GM23338 (cell line): ENCODE results near the gene OR4N2. TPM values are rescaled to one million over a fixed set of nuclear protein-coding genes. Genes with fewer than 3 reads are reported as not detected.
"Not testable (repeated sequence)": the region's sequence is repeated elsewhere in the genome, so short reads cannot be mapped to it uniquely, and the experiment has no call there.

Experiments
- ATAC-seq: fragments of 200-7000 bp; cut with Tn5 transposase; 3 replicates; pipeline ENCODE4 v1.9.1; 2020
- DNase-seq: peaks from one replicate; pipeline ENCODE4 v3.0.0-alpha.2; 2015; ENCODE audit warnings: low spot score
- H2AFZ ChIP-seq: fragments of 200-600 bp; sonication (generic); 2 replicates; pipeline ENCODE4 v1.8.0; 2016; ENCODE audit warnings: antibody characterized with exemption, mild to moderate bottlenecking, moderate library complexity
- H3F3A ChIP-seq: fragments of 200-600 bp; sonication (generic); replicated peaks from 2 replicates; pipeline ENCODE4 v1.8.0; 2017; ENCODE audit warnings: antibody characterized with exemption, mixed run types, low read depth
- H3K27ac ChIP-seq: fragments of 200-600 bp; sonication (generic); 2 replicates; pipeline ENCODE4 v1.6.1; 2016; ENCODE audit warnings: low read depth
- H3K27me3 ChIP-seq: fragments of 200-600 bp; sonication (generic); 2 replicates; pipeline ENCODE4 v1.8.0; 2016; ENCODE audit warnings: mild to moderate bottlenecking, mixed run types, moderate library complexity; ENCODE audit not compliant: insufficient read depth
- H3K36me3 ChIP-seq: fragments of 200-600 bp; sonication (generic); 2 replicates; pipeline ENCODE4 v1.8.0; 2016; ENCODE audit warnings: mild to moderate bottlenecking; ENCODE audit not compliant: insufficient read depth
- H3K4me1 ChIP-seq: fragments of 200-600 bp; sonication (generic); 2 replicates; pipeline ENCODE4 v1.8.0; 2016; ENCODE audit warnings: mild to moderate bottlenecking, moderate library complexity; ENCODE audit not compliant: insufficient read depth
- H3K4me2 ChIP-seq: fragments of 200-600 bp; sonication (generic); 2 replicates; pipeline ENCODE4 v1.7.1; 2017; ENCODE audit warnings: mixed run types
- H3K4me3 ChIP-seq: fragments of 200-600 bp; sonication (generic); 2 replicates; pipeline ENCODE4 v1.6.1; 2016; ENCODE audit warnings: mixed run types
- H3K79me2 ChIP-seq: fragments of 200-600 bp; sonication (generic); replicated peaks from 2 replicates; pipeline ENCODE4 v1.8.0; 2017; ENCODE audit warnings: mild to moderate bottlenecking; ENCODE audit not compliant: insufficient read depth
- H3K9me2 ChIP-seq: fragments of 200-600 bp; sonication (generic); 2 replicates; pipeline ENCODE4 v1.8.0; 2017; ENCODE audit not compliant: insufficient read depth
- H4K20me1 ChIP-seq: fragments of 200-600 bp; sonication (generic); replicated peaks from 2 replicates; pipeline ENCODE4 v1.8.0; 2017; ENCODE audit warnings: mild to moderate bottlenecking; ENCODE audit not compliant: insufficient read depth
- H3K27ac Mint-ChIP-seq: 2 replicates; pipeline ENCODE4 v1.8.0; 2020; ENCODE audit warnings: inconsistent platforms, mild to moderate bottlenecking, moderate library complexity, mixed read lengths
- H3K27me3 Mint-ChIP-seq: 3 replicates; pipeline ENCODE4 v1.8.0; 2022; ENCODE audit warnings: low read depth, mild to moderate bottlenecking, moderate library complexity, mixed read lengths, inconsistent platforms; ENCODE audit not compliant: insufficient read depth, poor library complexity
- H3K36me3 Mint-ChIP-seq: 3 replicates; pipeline ENCODE4 v1.8.0; 2021; ENCODE audit warnings: low read depth, mild to moderate bottlenecking, inconsistent platforms, moderate library complexity, mixed read lengths
- H3K4me1 Mint-ChIP-seq: 3 replicates; pipeline ENCODE4 v1.8.0; 2020; ENCODE audit warnings: mild to moderate bottlenecking, inconsistent platforms, mixed read lengths
- H3K4me3 Mint-ChIP-seq: 3 replicates; pipeline ENCODE4 v1.8.0; 2021; ENCODE audit warnings: moderate library complexity, mild to moderate bottlenecking, inconsistent platforms, mixed read lengths
- H3K9me3 Mint-ChIP-seq: 3 replicates; pipeline ENCODE4 v1.8.0; 2020; ENCODE audit warnings: moderate library complexity, mild to moderate bottlenecking, inconsistent platforms, mixed read lengths
- CREB1 ChIP-seq: fragments of 250-450 bp; sonication (Bioruptor Pico); IDR thresholded peaks from 2 replicates; pipeline ENCODE4 v1.5.0; 2020; ENCODE audit warnings: low read depth, mild to moderate bottlenecking, moderate library complexity
- CTCF ChIP-seq, 2 experiments: fragments of 200-600 bp in 1 of 2; sonication (generic) in 1 of 2; conservative IDR thresholded peaks; 2 replicates each; pipeline versions ENCODE4 v1.5.1 to v1.6.1; 2016 to 2017; ENCODE audit warnings: antibody characterized with exemption in 2 of 2, low read depth in 2 of 2, mild to moderate bottlenecking in 2 of 2, moderate library complexity in 1 of 2
- EZH2 ChIP-seq: fragments of 200-600 bp; sonication (generic); IDR thresholded peaks from one replicate; pipeline ENCODE4 v1.8.0; 2017; ENCODE audit warnings: antibody characterized with exemption, mild to moderate bottlenecking, low read depth; ENCODE audit not compliant: unreplicated experiment
- EZH2phosphoT487 ChIP-seq: fragments of 200-600 bp; sonication (generic); IDR thresholded peaks from one replicate; pipeline ENCODE4 v1.8.1; 2018; ENCODE audit warnings: antibody characterized with exemption; ENCODE audit not compliant: unreplicated experiment
- NANOG ChIP-seq: IDR thresholded peaks from 2 replicates; pipeline ENCODE4 v1.6.1; 2016; ENCODE audit warnings: antibody characterized with exemption, borderline replicate concordance
- STAT1 ChIP-seq: IDR thresholded peaks from one replicate; pipeline ENCODE4 v1.6.1; 2016; ENCODE audit warnings: antibody characterized with exemption; ENCODE audit not compliant: unreplicated experiment
- ZNF114 ChIP-seq: fragments of 250-450 bp; sonication (Bioruptor Pico); IDR thresholded peaks from 2 replicates; pipeline ENCODE4 v1.5.0; 2020; ENCODE audit warnings: mild to moderate bottlenecking, moderate library complexity
- ZNF331 ChIP-seq: fragments of 250-450 bp; sonication (Bioruptor Pico); IDR thresholded peaks from 2 replicates; pipeline ENCODE4 v1.5.0; 2020; ENCODE audit warnings: low read depth, mild to moderate bottlenecking, moderate library complexity
- polyA plus RNA-seq: library from polyadenylated mRNA; unstranded; fragments of >200 nt; fragmentation: Nextera tagmentation; extraction: Ambion mirVana; gene quantifications from 2 replicates; pipeline ENCODE4 v1.2.1, GENCODE V29; 2016
- total RNA-seq: library from RNA; depleted of rRNA; stranded (reverse); fragments of >200 nt; shearing (Covaris generic); gene quantifications from 2 replicates; pipeline ENCODE4 v1.2.3, GENCODE V29; 2014
- TF ChIP-seq, protein P1 (sequence below): fragments of 250-450 bp; sonication (Bioruptor Pico); IDR thresholded peaks from 2 replicates; pipeline ENCODE4 v1.5.0; 2020; ENCODE audit warnings: mild to moderate bottlenecking, moderate library complexity
- TF ChIP-seq, protein P2 (sequence below): IDR thresholded peaks from one replicate; pipeline ENCODE4 v1.6.1; 2018; ENCODE audit warnings: antibody characterized with exemption; ENCODE audit not compliant: unreplicated experiment

OR4N2 gene
- total and polyA plus RNA-seq, 2 experiments from 2014 or later = not detected

- H3K27ac ChIP-seq, H3K4me1 ChIP-seq, H3K27me3 Mint-ChIP-seq, DNase-seq, H4K20me1 ChIP-seq, ATAC-seq, H3K36me3 ChIP-seq, H3K9me2 ChIP-seq, H3K27me3 ChIP-seq, H3K79me2 ChIP-seq, H3K4me1 Mint-ChIP-seq, H3K4me3 Mint-ChIP-seq, H2AFZ ChIP-seq, H3K9me3 Mint-ChIP-seq, H3K4me3 ChIP-seq, H3K4me2 ChIP-seq, H3K27ac Mint-ChIP-seq, H3F3A ChIP-seq: not testable (repeated sequence)
- H3K36me3 Mint-ChIP-seq = peaks cover 33% of the 10 kb centered on the region
These were observed 30.8 kb downstream of the OR4N2 start for GRCh38 chr14:19834203-19834848.

- ATAC-seq (no peak), DNase-seq (no peak)
- Histone ChIP-seq H3K36me3 (peaks cover 23% of the 10 kb centered on the region), H3K79me2 (no peaks in the 10 kb centered on the region), H3K9me2 (no peaks in the 10 kb centered on the region), H4K20me1 (no peaks in the 10 kb centered on the region), H3K4me1 (no peaks in the 10 kb centered on the region), H3K4me3 (no peak overlapping the region), H3F3A (no peaks in the 10 kb centered on the region), H3K27me3 (no peaks in the 10 kb centered on the region), H3K27ac (no peak overlapping the region), H2AFZ (no peak overlapping the region), H3K4me2 (no peak overlapping the region)
- no peaks in the 10 kb centered on the region for H3K27me3 Mint-ChIP-seq
- H3K4me1 Mint-ChIP-seq = no peaks in the 10 kb centered on the region
- H3K9me3 Mint-ChIP-seq = peaks cover 20% of the 10 kb centered on the region
- no peak overlapping the region for H3K27ac Mint-ChIP-seq
- H3K4me3 Mint-ChIP-seq = no peak overlapping the region
- H3K36me3 Mint-ChIP-seq = peaks cover 9% of the 10 kb centered on the region
- TF ChIP-seq ZNF331 (CRISPR knock-in tag) = no peak
- TF ChIP-seq EZH2 = no peak
- TF ChIP-seq CTCF (conservative IDR thresholded peaks at IDR 0.05; ENCODE audit: low read depth in 2 of 2) = no peak
- TF ChIP-seq, protein P1, sequence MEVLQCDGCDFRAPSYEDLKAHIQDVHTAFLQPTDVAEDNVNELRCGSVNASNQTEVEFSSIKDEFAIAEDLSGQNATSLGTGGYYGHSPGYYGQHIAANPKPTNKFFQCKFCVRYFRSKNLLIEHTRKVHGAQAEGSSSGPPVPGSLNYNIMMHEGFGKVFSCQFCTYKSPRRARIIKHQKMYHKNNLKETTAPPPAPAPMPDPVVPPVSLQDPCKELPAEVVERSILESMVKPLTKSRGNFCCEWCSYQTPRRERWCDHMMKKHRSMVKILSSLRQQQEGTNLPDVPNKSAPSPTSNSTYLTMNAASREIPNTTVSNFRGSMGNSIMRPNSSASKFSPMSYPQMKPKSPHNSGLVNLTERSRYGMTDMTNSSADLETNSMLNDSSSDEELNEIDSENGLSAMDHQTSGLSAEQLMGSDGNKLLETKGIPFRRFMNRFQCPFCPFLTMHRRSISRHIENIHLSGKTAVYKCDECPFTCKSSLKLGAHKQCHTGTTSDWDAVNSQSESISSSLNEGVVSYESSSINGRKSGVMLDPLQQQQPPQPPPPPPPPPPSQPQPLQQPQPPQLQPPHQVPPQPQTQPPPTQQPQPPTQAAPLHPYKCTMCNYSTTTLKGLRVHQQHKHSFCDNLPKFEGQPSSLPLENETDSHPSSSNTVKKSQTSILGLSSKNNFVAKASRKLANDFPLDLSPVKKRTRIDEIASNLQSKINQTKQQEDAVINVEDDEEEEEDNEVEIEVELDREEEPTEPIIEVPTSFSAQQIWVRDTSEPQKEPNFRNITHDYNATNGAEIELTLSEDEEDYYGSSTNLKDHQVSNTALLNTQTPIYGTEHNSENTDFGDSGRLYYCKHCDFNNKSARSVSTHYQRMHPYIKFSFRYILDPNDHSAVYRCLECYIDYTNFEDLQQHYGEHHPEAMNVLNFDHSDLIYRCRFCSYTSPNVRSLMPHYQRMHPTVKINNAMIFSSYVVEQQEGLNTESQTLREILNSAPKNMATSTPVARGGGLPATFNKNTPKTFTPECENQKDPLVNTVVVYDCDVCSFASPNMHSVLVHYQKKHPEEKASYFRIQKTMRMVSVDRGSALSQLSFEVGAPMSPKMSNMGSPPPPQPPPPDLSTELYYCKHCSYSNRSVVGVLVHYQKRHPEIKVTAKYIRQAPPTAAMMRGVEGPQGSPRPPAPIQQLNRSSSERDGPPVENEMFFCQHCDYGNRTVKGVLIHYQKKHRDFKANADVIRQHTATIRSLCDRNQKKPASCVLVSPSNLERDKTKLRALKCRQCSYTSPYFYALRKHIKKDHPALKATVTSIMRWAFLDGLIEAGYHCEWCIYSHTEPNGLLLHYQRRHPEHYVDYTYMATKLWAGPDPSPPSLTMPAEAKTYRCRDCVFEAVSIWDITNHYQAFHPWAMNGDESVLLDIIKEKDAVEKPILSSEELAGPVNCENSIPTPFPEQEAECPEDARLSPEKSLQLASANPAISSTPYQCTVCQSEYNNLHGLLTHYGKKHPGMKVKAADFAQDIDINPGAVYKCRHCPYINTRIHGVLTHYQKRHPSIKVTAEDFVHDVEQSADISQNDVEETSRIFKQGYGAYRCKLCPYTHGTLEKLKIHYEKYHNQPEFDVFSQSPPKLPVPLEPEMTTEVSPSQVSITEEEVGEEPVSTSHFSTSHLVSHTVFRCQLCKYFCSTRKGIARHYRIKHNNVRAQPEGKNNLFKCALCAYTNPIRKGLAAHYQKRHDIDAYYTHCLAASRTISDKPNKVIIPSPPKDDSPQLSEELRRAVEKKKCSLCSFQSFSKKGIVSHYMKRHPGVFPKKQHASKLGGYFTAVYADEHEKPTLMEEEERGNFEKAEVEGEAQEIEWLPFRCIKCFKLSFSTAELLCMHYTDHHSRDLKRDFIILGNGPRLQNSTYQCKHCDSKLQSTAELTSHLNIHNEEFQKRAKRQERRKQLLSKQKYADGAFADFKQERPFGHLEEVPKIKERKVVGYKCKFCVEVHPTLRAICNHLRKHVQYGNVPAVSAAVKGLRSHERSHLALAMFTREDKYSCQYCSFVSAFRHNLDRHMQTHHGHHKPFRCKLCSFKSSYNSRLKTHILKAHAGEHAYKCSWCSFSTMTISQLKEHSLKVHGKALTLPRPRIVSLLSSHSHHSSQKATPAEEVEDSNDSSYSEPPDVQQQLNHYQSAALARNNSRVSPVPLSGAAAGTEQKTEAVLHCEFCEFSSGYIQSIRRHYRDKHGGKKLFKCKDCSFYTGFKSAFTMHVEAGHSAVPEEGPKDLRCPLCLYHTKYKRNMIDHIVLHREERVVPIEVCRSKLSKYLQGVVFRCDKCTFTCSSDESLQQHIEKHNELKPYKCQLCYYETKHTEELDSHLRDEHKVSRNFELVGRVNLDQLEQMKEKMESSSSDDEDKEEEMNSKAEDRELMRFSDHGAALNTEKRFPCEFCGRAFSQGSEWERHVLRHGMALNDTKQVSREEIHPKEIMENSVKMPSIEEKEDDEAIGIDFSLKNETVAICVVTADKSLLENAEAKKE (CRISPR knock-in tag) = no peak
- no peak for TF ChIP-seq NANOG
- TF ChIP-seq STAT1 = no peak
- no peak for TF ChIP-seq CREB1 (CRISPR knock-in tag)
- TF ChIP-seq, protein P2, sequence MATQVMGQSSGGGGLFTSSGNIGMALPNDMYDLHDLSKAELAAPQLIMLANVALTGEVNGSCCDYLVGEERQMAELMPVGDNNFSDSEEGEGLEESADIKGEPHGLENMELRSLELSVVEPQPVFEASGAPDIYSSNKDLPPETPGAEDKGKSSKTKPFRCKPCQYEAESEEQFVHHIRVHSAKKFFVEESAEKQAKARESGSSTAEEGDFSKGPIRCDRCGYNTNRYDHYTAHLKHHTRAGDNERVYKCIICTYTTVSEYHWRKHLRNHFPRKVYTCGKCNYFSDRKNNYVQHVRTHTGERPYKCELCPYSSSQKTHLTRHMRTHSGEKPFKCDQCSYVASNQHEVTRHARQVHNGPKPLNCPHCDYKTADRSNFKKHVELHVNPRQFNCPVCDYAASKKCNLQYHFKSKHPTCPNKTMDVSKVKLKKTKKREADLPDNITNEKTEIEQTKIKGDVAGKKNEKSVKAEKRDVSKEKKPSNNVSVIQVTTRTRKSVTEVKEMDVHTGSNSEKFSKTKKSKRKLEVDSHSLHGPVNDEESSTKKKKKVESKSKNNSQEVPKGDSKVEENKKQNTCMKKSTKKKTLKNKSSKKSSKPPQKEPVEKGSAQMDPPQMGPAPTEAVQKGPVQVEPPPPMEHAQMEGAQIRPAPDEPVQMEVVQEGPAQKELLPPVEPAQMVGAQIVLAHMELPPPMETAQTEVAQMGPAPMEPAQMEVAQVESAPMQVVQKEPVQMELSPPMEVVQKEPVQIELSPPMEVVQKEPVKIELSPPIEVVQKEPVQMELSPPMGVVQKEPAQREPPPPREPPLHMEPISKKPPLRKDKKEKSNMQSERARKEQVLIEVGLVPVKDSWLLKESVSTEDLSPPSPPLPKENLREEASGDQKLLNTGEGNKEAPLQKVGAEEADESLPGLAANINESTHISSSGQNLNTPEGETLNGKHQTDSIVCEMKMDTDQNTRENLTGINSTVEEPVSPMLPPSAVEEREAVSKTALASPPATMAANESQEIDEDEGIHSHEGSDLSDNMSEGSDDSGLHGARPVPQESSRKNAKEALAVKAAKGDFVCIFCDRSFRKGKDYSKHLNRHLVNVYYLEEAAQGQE = no peak
- TF ChIP-seq ZNF114 = no peak
- TF ChIP-seq EZH2phosphoT487 = no peak
These were observed 34.9 kb downstream of the OR4N2 start for GRCh38 chr14:19838433-19838832.
